ENCODE measurements around the gene RNASE8. TPM values are rescaled to one million over a fixed set of nuclear protein-coding genes. Genes with fewer than 3 reads are reported as not detected.

Gene RNASE8
- total and polyA plus RNA-seq, 2 of the 8 experiments (the other 6 are each of a cell fraction or from before 2014, with no cell fraction given) = not detected

GRCh38 chr14:21103710-21104447, 46.3 kb downstream of the RNASE8 start (continued):
- TF ChIP-seq SAP30 (IDR thresholded peaks at IDR 0.05; ENCODE audit: insufficient read depth, insufficient replicate concordance, low read length) (peak; percentile 60), TAF1 (IDR thresholded peaks at IDR 0.05; ENCODE audit: low read depth, low read length) (peak; percentile 85), JUN (IDR thresholded peaks at IDR 0.05; ENCODE audit: low read depth, low read length) (0 out of 2 replicates have a peak, but pooled peaks have one; percentile 42), PHF8 (conservative IDR thresholded peaks at IDR 0.05; ENCODE audit: low read depth, low read length) (peak; percentile 86), RBBP5 (IDR thresholded peaks at IDR 0.05; ENCODE audit: borderline replicate concordance, low read depth, low read length) (peak; percentile 28; the same call in 1 of the 2 replicates), CBX5 (IDR thresholded peaks at IDR 0.05; ENCODE audit: low read depth, low read length) (no peak), SUZ12 (IDR thresholded peaks at IDR 0.05; ENCODE audit: low read length) (no peak), SP4 (IDR thresholded peaks at IDR 0.05; ENCODE audit: low read length) (0 out of 2 replicates have a peak, but pooled peaks have one; percentile 19), CHD1 (IDR thresholded peaks at IDR 0.05; ENCODE audit: low read depth, low read length) (peak; percentile 94), CREB1 (IDR thresholded peaks at IDR 0.05) (peak; percentile 89), SRF (IDR thresholded peaks at IDR 0.05; ENCODE audit: low read depth, low read length) (no peak), JUND (IDR thresholded peaks at IDR 0.05; ENCODE audit: low read length) (peak; percentile 97), SIN3A (conservative IDR thresholded peaks at IDR 0.05 in 1 of 2, IDR thresholded peaks at IDR 0.05 in 1 of 2; ENCODE audit: low read depth in 1 of 2, low read length in 2 of 2) (peak in 1 of 2 experiments; percentile 83; a peak in 2 of 4 replicates), ATF3 (IDR thresholded peaks at IDR 0.05; ENCODE audit: insufficient read depth, low read depth, low read length) (no peak), GABPA (IDR thresholded peaks at IDR 0.05; ENCODE audit: borderline replicate concordance, insufficient read depth, low read length) (no peak), NANOG (IDR thresholded peaks at IDR 0.05; ENCODE audit: insufficient read depth, low read depth, low read length, poor library complexity, severe bottlenecking) (peak; percentile 0), RFX5 (IDR thresholded peaks at IDR 0.05; ENCODE audit: borderline replicate concordance, low read depth, low read length) (no peak), RAD21 (IDR thresholded peaks at IDR 0.05 in 1 of 2, conservative IDR thresholded peaks at IDR 0.05 in 1 of 2; ENCODE audit: low read depth in 2 of 2, low read length in 2 of 2) (peak; percentile 9 to 33; a peak in 3 of 4 replicates)
- TF ChIP-seq, protein P1, sequence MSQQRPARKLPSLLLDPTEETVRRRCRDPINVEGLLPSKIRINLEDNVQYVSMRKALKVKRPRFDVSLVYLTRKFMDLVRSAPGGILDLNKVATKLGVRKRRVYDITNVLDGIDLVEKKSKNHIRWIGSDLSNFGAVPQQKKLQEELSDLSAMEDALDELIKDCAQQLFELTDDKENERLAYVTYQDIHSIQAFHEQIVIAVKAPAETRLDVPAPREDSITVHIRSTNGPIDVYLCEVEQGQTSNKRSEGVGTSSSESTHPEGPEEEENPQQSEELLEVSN (IDR thresholded peaks at IDR 0.05) = peak; percentile 86
- TF ChIP-seq, protein P2, sequence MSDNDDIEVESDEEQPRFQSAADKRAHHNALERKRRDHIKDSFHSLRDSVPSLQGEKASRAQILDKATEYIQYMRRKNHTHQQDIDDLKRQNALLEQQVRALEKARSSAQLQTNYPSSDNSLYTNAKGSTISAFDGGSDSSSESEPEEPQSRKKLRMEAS (IDR thresholded peaks at IDR 0.05) = peak; percentile 55
